ENCODE data around the gene NEU3.
"Not testable (repeated sequence)": the region's sequence is repeated elsewhere in the genome, so short reads cannot be mapped to it uniquely, and the experiment has no call there.

The NEU3 gene

DNA sequence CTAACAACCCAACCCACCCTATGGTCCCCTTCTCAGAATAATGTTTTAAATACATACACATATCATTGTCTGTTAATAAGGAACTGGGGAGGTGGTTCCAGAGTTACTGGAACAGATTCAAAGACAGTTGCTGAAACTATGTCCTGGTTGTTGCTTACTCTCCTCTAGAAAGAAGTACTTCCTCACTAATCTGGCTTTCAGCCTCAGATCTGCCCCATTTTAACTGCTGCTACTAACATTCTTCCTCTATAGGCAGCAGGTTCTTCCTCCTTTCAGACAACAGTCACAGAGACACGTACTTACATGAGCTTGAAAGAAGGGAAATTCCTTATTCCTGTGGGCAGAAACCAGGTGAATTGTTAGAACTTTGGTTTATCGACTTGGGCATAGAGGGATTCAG is 8.1 kb upstream of the NEU3 start:
- TF ChIP-seq, protein P1, sequence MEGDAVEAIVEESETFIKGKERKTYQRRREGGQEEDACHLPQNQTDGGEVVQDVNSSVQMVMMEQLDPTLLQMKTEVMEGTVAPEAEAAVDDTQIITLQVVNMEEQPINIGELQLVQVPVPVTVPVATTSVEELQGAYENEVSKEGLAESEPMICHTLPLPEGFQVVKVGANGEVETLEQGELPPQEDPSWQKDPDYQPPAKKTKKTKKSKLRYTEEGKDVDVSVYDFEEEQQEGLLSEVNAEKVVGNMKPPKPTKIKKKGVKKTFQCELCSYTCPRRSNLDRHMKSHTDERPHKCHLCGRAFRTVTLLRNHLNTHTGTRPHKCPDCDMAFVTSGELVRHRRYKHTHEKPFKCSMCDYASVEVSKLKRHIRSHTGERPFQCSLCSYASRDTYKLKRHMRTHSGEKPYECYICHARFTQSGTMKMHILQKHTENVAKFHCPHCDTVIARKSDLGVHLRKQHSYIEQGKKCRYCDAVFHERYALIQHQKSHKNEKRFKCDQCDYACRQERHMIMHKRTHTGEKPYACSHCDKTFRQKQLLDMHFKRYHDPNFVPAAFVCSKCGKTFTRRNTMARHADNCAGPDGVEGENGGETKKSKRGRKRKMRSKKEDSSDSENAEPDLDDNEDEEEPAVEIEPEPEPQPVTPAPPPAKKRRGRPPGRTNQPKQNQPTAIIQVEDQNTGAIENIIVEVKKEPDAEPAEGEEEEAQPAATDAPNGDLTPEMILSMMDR (IDR thresholded peaks at IDR 0.05; ENCODE audit: extremely low read depth, insufficient read depth, missing control alignments): no peak
- no peak for DNase-seq (ENCODE audit: low spot score)
- in situ Hi-C loops (cut with MboI; ENCODE audit: low pct_unique_long_range_greater_than_20kb, low sequenced_read_pairs, unreplicated experiment): no loop called here

DNA sequence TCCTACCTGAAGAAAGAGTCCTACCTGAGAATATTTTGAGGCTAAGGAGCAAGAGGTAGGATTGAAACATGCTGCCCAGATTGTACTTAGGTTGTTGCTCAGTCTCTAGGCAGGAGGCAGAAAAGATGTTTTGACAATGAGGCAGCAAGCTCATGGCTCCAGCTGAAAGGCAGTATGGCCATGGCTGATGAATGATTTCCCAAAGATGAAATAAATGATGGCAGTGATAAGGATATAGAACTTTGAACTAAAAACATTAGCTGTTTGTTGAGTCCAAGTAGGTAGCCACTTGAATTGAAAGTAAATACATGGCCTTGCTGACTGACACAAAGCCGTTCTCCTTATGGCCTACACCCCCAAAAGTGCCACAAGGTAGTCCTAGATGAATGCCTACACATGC is 6.8 kb upstream of the NEU3 start:
- no peak for DNase-seq (ENCODE audit: low spot score)
- in situ Hi-C loops (cut with MboI; ENCODE audit: low pct_unique_long_range_greater_than_20kb, low sequenced_read_pairs, unreplicated experiment): no loop called here
- TF ChIP-seq, protein P1 (IDR thresholded peaks at IDR 0.05; ENCODE audit: extremely low read depth, insufficient read depth, missing control alignments): no peak

DNA sequence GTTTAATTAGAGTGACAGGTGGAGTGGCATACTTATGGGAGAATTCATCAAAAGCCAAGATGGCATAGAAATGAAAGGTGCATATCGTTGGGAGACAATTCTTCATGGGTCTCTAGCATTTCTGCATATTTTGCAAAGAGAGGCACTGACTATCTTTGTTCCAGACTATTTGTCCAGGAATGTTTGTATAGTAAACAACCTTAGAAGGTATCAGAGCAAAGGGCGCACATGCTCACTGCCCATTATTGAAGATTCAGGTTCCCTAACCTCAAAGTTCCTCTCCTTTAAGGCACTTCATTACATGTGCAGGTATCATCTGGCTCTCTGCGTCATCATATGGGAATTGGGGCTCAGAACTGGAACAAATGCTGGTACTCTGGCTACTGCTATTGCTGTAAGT is 4.7 kb upstream of the NEU3 start:
- in situ Hi-C loops (cut with MboI; ENCODE audit: low pct_unique_long_range_greater_than_20kb, low sequenced_read_pairs, unreplicated experiment): no loop called here
- TF ChIP-seq, protein P1 (IDR thresholded peaks at IDR 0.05; ENCODE audit: extremely low read depth, insufficient read depth, missing control alignments): no peak
- no peak for DNase-seq (ENCODE audit: low spot score)

DNA sequence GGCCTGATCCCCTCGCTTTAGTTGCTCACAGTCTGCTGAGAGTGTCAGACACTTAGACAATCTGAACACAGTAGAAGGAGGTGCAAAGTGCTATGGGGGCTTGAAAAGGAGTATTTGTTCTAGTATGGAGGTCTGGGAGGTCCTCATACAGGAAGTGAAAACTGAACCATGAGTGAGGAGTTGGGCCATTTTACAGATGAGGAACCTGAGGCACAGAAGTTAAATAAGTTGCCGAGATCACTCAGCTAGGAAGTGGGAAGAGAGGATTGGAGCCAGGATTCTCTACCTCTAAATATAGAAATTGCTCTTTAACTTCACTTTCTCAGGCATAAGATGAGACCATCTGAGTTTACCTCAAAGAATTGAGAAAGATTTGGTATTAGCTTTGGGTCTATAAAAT is 4.0 kb upstream of the NEU3 start:
- in situ Hi-C loops (cut with MboI; ENCODE audit: low pct_unique_long_range_greater_than_20kb, low sequenced_read_pairs, unreplicated experiment): no loop called here
- DNase-seq (ENCODE audit: low spot score): no peak
- TF ChIP-seq, protein P1 (IDR thresholded peaks at IDR 0.05; ENCODE audit: extremely low read depth, insufficient read depth, missing control alignments): no peak

DNA sequence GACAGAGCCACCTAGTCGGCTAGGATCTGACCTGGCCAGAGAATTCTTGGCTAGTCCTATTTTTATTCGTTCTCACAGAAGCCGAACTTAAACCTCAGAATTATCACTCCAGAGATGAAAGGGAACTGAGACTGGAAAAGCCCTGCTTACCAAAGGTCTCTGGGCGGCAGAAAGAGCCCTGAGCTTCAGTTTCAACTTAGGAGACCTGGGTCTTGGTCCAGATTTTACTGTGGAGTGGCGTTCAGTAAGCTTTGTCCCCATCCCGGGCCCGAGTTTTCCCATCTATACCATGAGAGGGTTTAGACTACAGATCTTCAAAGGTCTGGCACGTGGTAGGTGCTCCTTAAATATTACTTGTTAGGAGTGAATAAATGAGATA is 516 bp downstream of the NEU3 start:
- DNase-seq (ENCODE audit: low spot score): no peak
- TF ChIP-seq, protein P1 (IDR thresholded peaks at IDR 0.05; ENCODE audit: extremely low read depth, insufficient read depth, missing control alignments): no peak
- in situ Hi-C loops (cut with MboI; ENCODE audit: low pct_unique_long_range_greater_than_20kb, low sequenced_read_pairs, unreplicated experiment): no loop called here

DNA sequence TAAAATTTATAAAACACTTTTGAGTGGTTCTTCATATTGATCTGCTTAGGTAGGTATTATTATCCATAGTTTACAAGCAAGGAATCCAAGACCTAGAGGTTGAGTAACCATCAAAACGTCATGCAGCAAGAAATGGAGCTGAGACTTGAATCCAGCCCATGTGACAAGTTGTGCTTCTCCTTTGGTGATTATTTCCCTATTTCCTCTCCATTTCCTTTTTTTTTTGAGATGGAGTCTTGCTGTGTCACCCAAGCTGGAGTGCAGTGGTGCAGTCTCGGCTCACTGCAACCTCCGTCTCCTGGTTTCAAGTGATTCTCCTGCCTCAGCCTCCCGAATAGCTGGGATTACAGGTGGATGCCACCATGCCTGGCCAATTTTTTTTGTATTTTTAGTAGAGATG is 1.4 kb downstream of the NEU3 start:
- in situ Hi-C loops (cut with MboI; ENCODE audit: low pct_unique_long_range_greater_than_20kb, low sequenced_read_pairs, unreplicated experiment); DNase-seq (ENCODE audit: low spot score): not testable (repeated sequence)

DNA sequence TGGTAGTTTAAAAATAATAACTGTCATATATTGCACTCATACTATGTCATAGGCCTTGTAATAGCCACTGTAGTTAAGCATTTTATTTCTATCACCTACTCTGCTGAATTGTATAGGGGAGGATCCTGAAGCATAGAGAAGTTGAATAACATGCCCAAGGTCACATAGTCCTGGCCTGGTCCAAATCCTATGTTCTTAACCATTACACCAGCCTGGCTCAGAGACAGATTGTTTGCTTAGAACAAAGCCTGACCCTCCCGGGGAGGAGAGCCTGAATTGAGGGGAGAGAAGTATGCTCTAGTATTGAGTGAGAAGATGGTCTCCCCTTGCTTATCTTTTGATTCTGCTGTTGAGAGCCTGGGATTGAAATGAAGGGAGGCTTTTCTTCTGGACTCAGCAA is 2.2 kb downstream of the NEU3 start:
- DNase-seq (ENCODE audit: low spot score): no peak
- in situ Hi-C loops (cut with MboI; ENCODE audit: low pct_unique_long_range_greater_than_20kb, low sequenced_read_pairs, unreplicated experiment): no loop called here
- TF ChIP-seq, protein P1 (IDR thresholded peaks at IDR 0.05; ENCODE audit: extremely low read depth, insufficient read depth, missing control alignments): no peak
